HEK293 (cell line): ENCODE measurements around the gene TMLHE.
"Not testable (repeated sequence)": the region's sequence is repeated elsewhere in the genome, so short reads cannot be mapped to it uniquely, and the experiment has no call there.

Experiments
- CTCF ChIA-PET: fragments of 350-600 bp; formaldehyde crosslinking; extraction: SDS; loops from one replicate; lab custom pipeline; 2021; ENCODE audit warnings: antibody characterized with exemption; lab: Yijun Ruan, JAX
- POLR2A ChIA-PET: fragments of 300-600 bp; formaldehyde crosslinking; extraction: SDS; loops from one replicate; lab custom pipeline; 2020; ENCODE audit warnings: antibody characterized with exemption, inconsistent platforms; lab: Yijun Ruan, JAX
- H3K27ac ChIP-seq: fragments of 200-500 bp; sonication (Bioruptor generic); 2 replicates; pipeline ENCODE4 v1.5.1; 2014; ENCODE audit warnings: low read depth, low read length, control low read depth, inconsistent platforms; ENCODE audit errors: extremely low read depth
- H3K36me3 ChIP-seq, 2 experiments: fragments of 200-500 bp in 1 of 2; sonication (Bioruptor generic) in 1 of 2; 1 replicate in 1 of 2; 2 replicates in 1 of 2; pipeline ENCODE4 v1.5.1; 2014 to 2017; ENCODE audit warnings: inconsistent platforms in 2 of 2, low read length in 2 of 2; ENCODE audit not compliant: control insufficient read depth in 2 of 2, insufficient read depth in 1 of 2
- H3K4me1 ChIP-seq: fragments of 200-500 bp; sonication (Bioruptor generic); 2 replicates; pipeline ENCODE4 v1.5.1; 2014; ENCODE audit warnings: mild to moderate bottlenecking, low read length, inconsistent platforms; ENCODE audit not compliant: control insufficient read depth, insufficient read depth
- H3K4me3 ChIP-seq: 2 replicates; pipeline ENCODE4 v1.5.1; 2011; ENCODE audit warnings: low read depth, mild to moderate bottlenecking, control low read depth, low read length, moderate library complexity
- H3K9me3 ChIP-seq: fragments of 200-500 bp; sonication (Bioruptor generic); 2 replicates; pipeline ENCODE4 v1.5.1; 2014; ENCODE audit warnings: low read depth, low read length, inconsistent platforms; ENCODE audit not compliant: control insufficient read depth, insufficient read depth
- HOXA7 ChIP-seq: sonication (generic); formaldehyde crosslinking; IDR thresholded peaks from 2 replicates; pipeline ENCODE4 v1.8.1; 2022; ENCODE audit warnings: missing genetic modification reagents, borderline replicate concordance
- MYNN ChIP-seq: fragments of 450-650 bp; formaldehyde crosslinking; IDR thresholded peaks from 2 replicates; pipeline ENCODE4 v1.5.1; 2016; ENCODE audit warnings: missing biosample characterization, missing genetic modification characterization, borderline replicate concordance
- OVOL3 ChIP-seq: fragments of 450-650 bp; formaldehyde crosslinking; IDR thresholded peaks from 2 replicates; pipeline ENCODE4 v1.5.1; 2016; ENCODE audit warnings: missing biosample characterization, missing genetic modification characterization
- ZBTB1 ChIP-seq: fragments of 450-650 bp; formaldehyde crosslinking; IDR thresholded peaks from 2 replicates; pipeline ENCODE4 v1.5.1; 2016; ENCODE audit warnings: missing biosample characterization, missing genetic modification characterization
- ZBTB26 ChIP-seq: fragments of 450-650 bp; formaldehyde crosslinking; optimal IDR thresholded peaks from 2 replicates; pipeline ENCODE3; 2016; ENCODE audit warnings: missing biosample characterization, mild to moderate bottlenecking, missing genetic modification characterization
- ZNF146 ChIP-seq: fragments of 450-650 bp; formaldehyde crosslinking; IDR thresholded peaks from 2 replicates; pipeline ENCODE4 v1.5.1; 2016; ENCODE audit warnings: missing biosample characterization, missing genetic modification characterization
- ZNF16 ChIP-seq: fragments of 450-650 bp; formaldehyde crosslinking; IDR thresholded peaks from 2 replicates; pipeline ENCODE4 v1.5.1; 2016; ENCODE audit warnings: low read depth, missing biosample characterization, missing genetic modification characterization
- ZNF2 ChIP-seq: fragments of 450-650 bp; formaldehyde crosslinking; IDR thresholded peaks from 2 replicates; pipeline ENCODE4 v1.5.1; 2016; ENCODE audit warnings: missing biosample characterization, missing genetic modification characterization
- ZNF202 ChIP-seq: fragments of 450-650 bp; formaldehyde crosslinking; IDR thresholded peaks from 2 replicates; pipeline ENCODE4 v1.5.1; 2016; ENCODE audit warnings: missing biosample characterization, missing genetic modification characterization, borderline replicate concordance
- ZNF214 ChIP-seq: fragments of 450-650 bp; formaldehyde crosslinking; IDR thresholded peaks from 2 replicates; pipeline ENCODE4 v1.5.1; 2017; ENCODE audit warnings: missing biosample characterization, mild to moderate bottlenecking, missing genetic modification characterization, borderline replicate concordance
- ZNF280D ChIP-seq: fragments of 450-650 bp; formaldehyde crosslinking; IDR thresholded peaks from 2 replicates; pipeline ENCODE4 v1.5.1; 2016; ENCODE audit warnings: missing biosample characterization, missing genetic modification characterization
- ZNF366 ChIP-seq: fragments of 450-650 bp; formaldehyde crosslinking; conservative IDR thresholded peaks from 2 replicates; pipeline ENCODE4 v1.5.1; 2016; ENCODE audit warnings: missing biosample characterization, missing genetic modification characterization
- ZNF37A ChIP-seq: fragments of 450-650 bp; IDR thresholded peaks from 2 replicates; pipeline ENCODE4 v1.5.1; 2018; ENCODE audit warnings: missing biosample characterization, missing genetic modification characterization
- ZNF426 ChIP-seq: fragments of 450-650 bp; formaldehyde crosslinking; IDR thresholded peaks from 2 replicates; pipeline ENCODE4 v1.5.1; 2017; ENCODE audit warnings: missing biosample characterization, missing genetic modification characterization, mild to moderate bottlenecking, inconsistent platforms, moderate library complexity

Gene TMLHE

GRCh38 chrX:155643240-155643639 lies 30.5 kb upstream of the TMLHE start:
- no peaks in the 10 kb centered on the region for H3K4me1 ChIP-seq
- H3K9me3 ChIP-seq = no peaks in the 10 kb centered on the region
- no peak overlapping the region for H3K4me3 ChIP-seq
- CTCF ChIA-PET = no interaction called here
- no peak for TF ChIP-seq HOXA7 (CRISPR knock-in tag)
- no peak for TF ChIP-seq ZNF37A
- no peak for TF ChIP-seq MYNN (tag by site-specific recombination)
- TF ChIP-seq ZNF2 = no peak
- TF ChIP-seq ZNF366 (tag by site-specific recombination) = no peak
- no peak for TF ChIP-seq ZNF202 (tag by site-specific recombination)
- no peak for TF ChIP-seq ZNF426
- no peak for TF ChIP-seq ZBTB26 (tag by site-specific recombination)
- TF ChIP-seq ZNF16 (tag by site-specific recombination) = no peak
- TF ChIP-seq OVOL3 (tag by site-specific recombination) = no peak
- TF ChIP-seq, all 188 proteins: peak for 0
- Histone ChIP-seq H3K36me3 (no peaks in the 10 kb centered on the region), H3K27ac (no peak overlapping the region)
- POLR2A ChIA-PET = no interaction called here

- H3K9me3 ChIP-seq, H3K4me3 ChIP-seq, H3K4me1 ChIP-seq, CTCF ChIA-PET, H3K27ac ChIP-seq, H3K36me3 ChIP-seq, POLR2A ChIA-PET: not testable (repeated sequence)
Observed at GRCh38 chrX:155641371-155641770, 28.6 kb upstream of the TMLHE start.

- no peak overlapping the region for H3K27ac ChIP-seq
- TF ChIP-seq MYNN (tag by site-specific recombination) (no peak), ZBTB1 (no peak), ZNF214 (no peak), ZNF280D (tag by site-specific recombination) (no peak)
- H3K4me3 ChIP-seq = no peak overlapping the region
- no peaks in the 10 kb centered on the region for H3K4me1 ChIP-seq
- no peaks in the 10 kb centered on the region for H3K9me3 ChIP-seq
- no peaks in the 10 kb centered on the region for H3K36me3 ChIP-seq
- CTCF ChIA-PET = no interaction called here
- POLR2A ChIA-PET = no interaction called here
Observed at GRCh38 chrX:155637714-155638113, 25.0 kb upstream of the TMLHE start.

- CTCF ChIA-PET, H3K27ac ChIP-seq, H3K4me3 ChIP-seq, H3K36me3 ChIP-seq, H3K9me3 ChIP-seq, POLR2A ChIA-PET, H3K4me1 ChIP-seq: not testable (repeated sequence)
- TF ChIP-seq ZNF146 (peak; percentile 94), ZNF280D (tag by site-specific recombination) (0 out of 2 replicates have a peak, but pooled peaks have one; percentile 72)
Observed at GRCh38 chrX:155635019-155635418, 22.3 kb upstream of the TMLHE start.
